ENCODE results near the gene HK2. TPM values are rescaled to one million over a fixed set of nuclear protein-coding genes. Genes with fewer than 3 reads are reported as not detected.
"Not testable (repeated sequence)": the region's sequence is repeated elsewhere in the genome, so short reads cannot be mapped to it uniquely, and the experiment has no call there.

The HK2 gene
- polyA plus RNA-seq, 4 donors = 4.0 to 14.7 (median 10.3) TPM

DNA sequence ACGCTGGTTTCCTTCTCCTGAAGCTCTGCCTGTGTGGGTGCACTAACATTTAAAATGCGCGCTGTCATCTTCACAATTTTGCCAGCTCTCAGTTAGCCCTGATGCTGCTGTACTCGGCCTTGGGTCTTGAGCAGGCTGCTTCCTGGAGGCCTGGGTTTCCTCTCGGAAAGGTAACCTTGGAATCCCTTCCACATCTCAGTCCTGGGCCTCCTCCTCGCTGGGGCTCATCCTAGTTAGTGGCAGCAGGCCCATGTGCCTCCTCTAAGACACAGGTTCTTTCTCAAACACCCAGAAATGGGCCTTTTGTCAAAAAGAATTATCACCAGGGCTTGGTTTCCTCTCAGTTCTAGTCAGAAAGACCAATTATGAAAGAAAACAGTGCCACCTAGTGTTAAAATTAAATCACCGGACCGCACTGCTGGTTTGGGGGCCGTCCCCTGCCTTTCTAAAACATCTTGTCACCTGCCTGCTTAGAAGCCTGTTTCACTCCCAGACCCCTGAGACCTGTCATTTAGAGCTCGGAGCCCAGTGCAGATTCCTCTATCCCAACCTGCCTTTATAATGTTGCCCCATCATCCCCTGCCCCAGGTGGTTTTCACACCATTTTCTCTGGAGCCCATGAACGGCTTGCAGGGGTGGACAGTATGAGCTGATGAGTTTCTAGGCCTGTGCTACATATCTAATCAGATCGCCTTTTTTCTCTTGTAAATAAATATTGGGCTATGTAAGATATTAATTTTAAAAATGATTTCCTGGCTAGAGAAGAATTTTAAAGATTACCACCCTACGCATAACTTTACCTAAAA, 42.4 kb downstream of the HK2 start:
- peak in 3 of 4 donors; percentile 18 to 31 (median 30) for DNase-seq (ENCODE audit: low read depth in 4 of 4, low spot score in 3 of 4)

DNA sequence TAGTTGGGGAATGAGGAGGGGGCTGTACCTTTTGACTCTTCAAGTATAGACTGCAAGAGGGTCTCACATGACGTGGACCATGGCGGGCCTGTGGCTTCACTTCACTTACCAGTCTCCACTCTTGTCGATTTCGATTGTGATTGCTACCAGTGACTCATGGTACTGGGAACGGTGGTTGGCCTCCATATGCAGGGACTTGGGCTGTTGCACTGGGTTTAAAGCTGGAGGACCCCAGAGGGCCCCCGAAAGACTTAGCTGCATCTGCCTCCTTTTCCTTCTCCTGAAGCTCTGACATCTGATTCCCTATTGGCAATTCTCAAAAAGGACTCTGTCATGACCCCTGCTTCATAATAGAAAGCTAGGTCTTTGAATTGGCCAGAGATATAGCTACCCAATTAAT, 43.4 kb downstream of the HK2 start:
- no peak for DNase-seq (ENCODE audit: low read depth in 4 of 4, low spot score in 3 of 4)

DNA sequence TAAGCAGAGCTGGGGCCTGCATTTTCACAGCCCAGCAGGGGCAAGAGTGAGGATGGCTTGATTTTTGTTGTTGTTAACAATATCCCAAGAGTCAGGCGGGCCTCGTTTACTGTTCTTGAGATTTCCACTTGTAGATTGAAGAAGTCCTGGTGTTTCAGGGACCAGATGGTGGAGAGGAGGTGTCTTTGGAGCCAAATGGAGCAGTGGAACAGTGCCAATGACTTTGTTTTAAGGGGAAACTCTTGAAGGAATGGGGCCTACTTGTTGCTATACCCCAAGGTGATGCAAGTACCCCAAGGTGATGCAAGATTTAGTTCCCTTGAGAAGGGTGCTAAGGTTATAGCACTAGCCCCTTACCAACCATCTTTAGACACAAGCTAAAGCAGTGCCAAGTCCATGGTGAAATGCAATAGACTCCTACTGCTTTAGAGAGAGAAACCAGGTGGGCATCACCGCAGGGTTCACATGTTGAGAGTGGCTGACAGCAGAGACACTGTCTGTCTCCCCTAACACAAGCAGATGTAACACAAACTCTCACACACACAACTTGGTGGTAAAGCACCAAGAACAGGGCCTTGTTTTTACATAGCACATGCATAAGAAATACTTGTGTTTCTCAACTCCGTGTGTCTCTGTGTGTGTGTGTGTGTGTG, 44.0 kb downstream of the HK2 start:
- no peak for DNase-seq (ENCODE audit: low read depth in 4 of 4, low spot score in 3 of 4)

DNA sequence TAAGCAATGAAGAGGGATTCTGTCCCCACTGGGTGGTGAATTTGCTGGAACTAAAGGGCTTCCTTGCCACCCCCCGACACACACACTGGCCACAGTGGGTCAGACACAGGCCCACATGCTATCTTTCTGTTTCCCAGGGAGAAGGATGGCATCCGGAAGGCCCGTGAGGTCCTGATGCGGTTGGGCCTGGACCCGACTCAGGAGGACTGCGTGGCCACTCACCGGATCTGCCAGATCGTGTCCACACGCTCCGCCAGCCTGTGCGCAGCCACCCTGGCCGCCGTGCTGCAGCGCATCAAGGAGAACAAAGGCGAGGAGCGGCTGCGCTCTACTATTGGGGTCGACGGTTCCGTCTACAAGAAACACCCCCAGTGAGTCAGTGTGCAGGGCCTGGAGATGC, 44.6 kb downstream of the HK2 start:
- no peak for DNase-seq (ENCODE audit: low read depth in 4 of 4, low spot score in 3 of 4)

DNA sequence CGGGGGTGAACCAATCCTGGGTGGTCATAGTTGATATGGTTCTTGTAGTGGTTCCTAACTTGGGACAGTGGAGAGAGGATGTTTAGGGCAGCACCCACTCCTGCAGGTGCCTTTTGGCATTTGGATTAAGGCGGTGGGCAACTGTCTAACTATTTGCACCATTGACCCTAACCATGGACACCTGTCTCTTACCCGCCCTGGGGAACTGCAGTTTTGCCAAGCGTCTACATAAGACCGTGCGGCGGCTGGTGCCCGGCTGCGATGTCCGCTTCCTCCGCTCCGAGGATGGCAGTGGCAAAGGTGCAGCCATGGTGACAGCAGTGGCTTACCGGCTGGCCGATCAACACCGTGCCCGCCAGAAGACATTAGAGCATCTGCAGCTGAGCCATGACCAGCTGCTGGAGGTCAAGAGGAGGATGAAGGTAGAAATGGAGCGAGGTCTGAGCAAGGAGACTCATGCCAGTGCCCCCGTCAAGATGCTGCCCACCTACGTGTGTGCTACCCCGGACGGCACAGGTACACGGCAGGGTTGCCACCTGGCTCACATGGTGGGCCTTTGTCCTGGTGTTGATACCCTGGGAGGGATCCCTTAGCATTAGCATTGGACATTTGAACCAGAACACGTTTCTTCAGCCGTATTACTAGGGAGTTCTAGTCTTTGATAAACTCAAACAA, 46.3 kb downstream of the HK2 start:
- no peak for DNase-seq (ENCODE audit: low read depth in 4 of 4, low spot score in 3 of 4)

DNA sequence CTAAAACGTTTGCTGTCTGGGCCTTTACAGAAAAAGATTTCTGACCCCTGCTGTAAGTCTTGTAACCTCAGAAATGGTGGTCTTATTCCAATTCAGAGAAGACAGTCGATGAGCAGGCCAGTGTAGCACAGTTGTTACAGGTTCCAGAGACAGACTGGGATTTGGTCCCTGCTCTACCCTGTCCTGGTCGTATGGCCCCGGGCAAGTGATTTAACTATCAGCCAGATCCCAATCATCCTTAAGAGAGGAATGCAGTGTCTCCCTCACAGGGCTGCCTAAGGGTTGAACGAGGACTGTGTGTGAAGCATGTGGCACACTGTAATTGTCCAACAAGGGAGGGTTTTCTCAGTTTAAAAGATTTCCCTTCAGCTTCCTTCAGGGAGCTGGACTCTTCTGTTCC, 47.2 kb downstream of the HK2 start:
- no peak for DNase-seq (ENCODE audit: low read depth in 4 of 4, low spot score in 3 of 4)

- no peak for DNase-seq (ENCODE audit: low read depth in 4 of 4, low spot score in 3 of 4)
Observed at GRCh38 chr2:74881626-74882298, 47.8 kb downstream of the HK2 start.

DNA sequence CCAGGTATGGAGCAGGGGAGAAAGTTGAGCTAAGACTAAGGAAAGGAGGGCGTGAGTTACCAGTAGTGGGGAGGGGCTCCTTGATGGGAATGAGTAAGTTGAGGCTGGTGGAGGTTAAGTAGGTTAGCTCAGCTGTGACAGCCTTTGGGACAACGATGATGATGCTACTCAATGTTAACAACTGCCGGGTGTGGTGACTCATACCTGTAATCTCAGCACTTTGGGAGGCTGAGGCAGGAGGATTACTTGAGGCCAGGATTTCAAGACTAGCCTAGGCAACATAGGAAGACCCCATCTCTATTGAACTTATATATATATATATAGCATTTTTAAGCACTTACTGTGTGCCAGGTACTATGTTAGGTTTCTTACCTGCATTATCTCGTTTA, 48.4 kb downstream of the HK2 start:
- DNase-seq (ENCODE audit: low read depth in 4 of 4, low spot score in 3 of 4) = no peak

- no peak for DNase-seq (ENCODE audit: low read depth in 4 of 4, low spot score in 3 of 4)
Observed at GRCh38 chr2:74883011-74883410, 49.1 kb downstream of the HK2 start.

DNA sequence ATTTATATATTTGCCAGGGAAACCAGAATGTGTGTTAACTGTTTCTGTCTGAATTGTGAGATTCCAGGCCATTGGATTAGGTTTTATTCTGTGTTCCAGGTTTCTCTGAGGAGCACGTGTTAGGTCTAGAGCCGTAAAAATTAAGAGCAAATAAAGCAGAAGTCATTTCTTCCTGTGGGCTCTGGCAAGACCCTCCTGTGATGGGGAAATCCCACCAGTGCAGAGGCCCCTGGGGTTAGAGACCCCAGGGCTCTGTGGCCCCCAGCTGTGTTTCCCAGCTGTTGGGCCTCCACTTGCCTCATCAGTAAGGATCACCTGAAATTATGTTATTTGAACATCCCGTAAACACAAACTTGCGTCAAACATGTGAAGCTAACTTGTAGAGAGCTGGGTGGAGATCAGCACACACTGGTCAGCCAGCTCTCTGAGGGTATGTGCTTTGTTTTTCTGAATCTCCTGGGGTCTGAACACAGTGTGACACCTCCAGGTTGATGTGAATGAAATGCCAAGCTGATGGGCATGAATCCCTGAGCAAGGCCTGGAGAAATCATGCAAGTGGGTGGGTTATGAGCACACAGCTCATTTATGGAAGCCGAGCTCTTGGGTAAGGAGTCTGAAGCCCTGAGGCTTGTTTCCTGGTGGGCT, 50.3 kb downstream of the HK2 start:
- DNase-seq (ENCODE audit: low read depth in 4 of 4, low spot score in 3 of 4) = no peak

DNA sequence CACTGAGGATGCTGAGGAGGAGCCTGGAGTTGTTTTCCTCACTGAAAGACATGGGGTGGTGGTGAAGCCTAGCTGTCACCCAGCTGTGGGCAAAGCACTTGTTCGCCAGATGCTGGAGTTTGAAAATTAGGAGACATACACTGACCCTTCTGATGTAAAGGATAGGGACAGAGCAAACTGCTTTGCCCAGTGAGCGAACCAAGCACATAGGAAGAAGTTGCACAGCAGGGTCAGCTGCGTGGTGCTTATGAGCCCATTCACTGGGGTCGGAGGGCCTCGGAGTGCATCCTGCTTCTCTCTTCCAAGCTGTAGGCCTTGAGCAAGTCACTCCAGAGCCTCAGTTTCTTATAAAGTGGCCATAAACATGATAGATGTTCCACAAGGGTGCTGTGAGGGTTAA, 50.9 kb downstream of the HK2 start:
- DNase-seq (ENCODE audit: low read depth in 4 of 4, low spot score in 3 of 4) = no peak

GRCh38 chr2:74886251-74886650, 52.3 kb downstream of the HK2 start:
- DNase-seq (ENCODE audit: low read depth in 4 of 4, low spot score in 3 of 4) = no peak

DNA sequence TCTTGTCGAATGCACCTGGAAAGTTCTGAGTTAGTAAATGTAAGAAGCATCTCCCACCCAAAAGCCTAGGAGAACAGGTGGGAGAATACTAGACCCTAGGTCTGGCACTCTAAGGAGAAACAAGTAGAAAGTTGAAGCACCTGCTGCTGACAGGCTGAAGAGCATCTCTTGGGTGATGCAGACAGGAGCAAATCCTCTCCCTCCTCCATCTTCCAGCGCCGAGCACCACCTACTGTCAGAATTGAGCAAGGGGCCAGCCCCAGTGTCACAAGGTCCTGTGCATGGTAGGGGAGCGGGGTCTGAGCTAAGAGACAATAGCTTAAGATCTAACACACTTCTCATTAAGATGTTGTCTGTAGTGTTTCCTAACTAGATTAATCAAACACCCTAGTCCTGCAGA, 52.9 kb downstream of the HK2 start:
- DNase-seq (ENCODE audit: low read depth in 4 of 4, low spot score in 3 of 4) = no peak

- no peak for DNase-seq (ENCODE audit: low read depth in 4 of 4, low spot score in 3 of 4)
Observed at GRCh38 chr2:74887445-74887951, 53.6 kb downstream of the HK2 start.

GRCh38 chr2:74887960-74888700, 54.2 kb downstream of the HK2 start:
- DNase-seq (ENCODE audit: low read depth in 4 of 4, low spot score in 3 of 4) = no peak

DNA sequence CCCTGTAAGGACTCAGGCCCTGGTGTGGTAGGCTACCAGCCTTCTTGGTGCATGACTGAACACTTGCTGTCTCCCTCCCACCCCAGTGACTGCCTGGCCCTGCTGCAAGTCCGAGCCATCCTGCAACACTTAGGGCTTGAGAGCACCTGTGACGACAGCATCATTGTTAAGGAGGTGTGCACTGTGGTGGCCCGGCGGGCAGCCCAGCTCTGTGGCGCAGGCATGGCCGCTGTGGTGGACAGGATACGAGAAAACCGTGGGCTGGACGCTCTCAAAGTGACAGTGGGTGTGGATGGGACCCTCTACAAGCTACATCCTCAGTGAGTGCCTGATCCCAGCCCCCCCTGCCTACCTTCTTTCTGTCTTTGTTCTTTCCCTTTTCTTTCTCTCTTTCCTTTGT, 55.2 kb downstream of the HK2 start:
- DNase-seq (ENCODE audit: low read depth in 4 of 4, low spot score in 3 of 4) = no peak

GRCh38 chr2:74890711-74891110, 56.8 kb downstream of the HK2 start:
- DNase-seq (ENCODE audit: low read depth in 4 of 4, low spot score in 3 of 4) = no peak

- no peak for DNase-seq (ENCODE audit: low read depth in 4 of 4, low spot score in 3 of 4)
Observed at GRCh38 chr2:74891136-74891764, 57.3 kb downstream of the HK2 start.

- not testable (repeated sequence) for DNase-seq (ENCODE audit: low read depth in 4 of 4, low spot score in 3 of 4)
Observed at GRCh38 chr2:74891816-74892215, 57.9 kb downstream of the HK2 start.
